Colonic mucosa (tissue), 4 donors: Measurements from ENCODE around the gene IL21R. TPM values are rescaled to one million over a fixed set of nuclear protein-coding genes. Genes with fewer than 3 reads are reported as not detected.

Experiments
- DNase-seq: peaks from one replicate; pipeline ENCODE4 v3.0.0-alpha.2; 2020
- H3K27ac ChIP-seq: fragments of 200-600 bp; one replicate; pipeline ENCODE4 v1.8.0; 2021
- H3K27me3 ChIP-seq: fragments of 200-600 bp; one replicate; pipeline ENCODE4 v1.8.0; 2021
- H3K36me3 ChIP-seq: fragments of 200-600 bp; one replicate; pipeline ENCODE4 v1.8.0; 2021
- H3K4me1 ChIP-seq: fragments of 200-600 bp; one replicate; pipeline ENCODE4 v1.8.0; 2021; ENCODE audit warnings: mild to moderate bottlenecking
- H3K4me3 ChIP-seq: fragments of 200-600 bp; one replicate; pipeline ENCODE4 v1.8.0; 2021
- H3K9ac ChIP-seq, 2 donors: one replicate each; pipeline ENCODE4 v1.7.0; 2013; ENCODE audit warnings: control low read depth in 2 of 2, low read depth in 2 of 2, low read length in 2 of 2
- H3K9me3 ChIP-seq: fragments of 200-600 bp; one replicate; pipeline ENCODE4 v1.8.0; 2021
- intact Hi-C: fragments of 100-400 bp; cut with DNase I; formaldehyde crosslinking; loops from one replicate; pipeline ENCODE4 v1.14.1; 2022
- total RNA-seq, 2 donors: library from RNA; stranded (reverse); fragmentation: NEBNext Ultra II Directional in 1 of 2; extraction: Animal tissue kit (Norgen Biotek cat#: 25700) in 1 of 2; gene quantifications; one replicate each; pipeline ENCODE4 v1.2.1, GENCODE V29; 2021
- TF ChIP-seq, protein P1 (sequence below): fragments of 200-600 bp; IDR thresholded peaks from one replicate; pipeline ENCODE4 v1.8.0; 2022; ENCODE audit warnings: antibody characterized with exemption, mild to moderate bottlenecking
- donor health status: healthy.
- donor health status: DM: no; HTN: no; CAD: no.
- donor health status: DM: no; HTN: no; CAD: no.

The IL21R gene
- total RNA-seq, 2 donors from 2014 or later, result 0.56 to 0.91 TPM

DNA sequence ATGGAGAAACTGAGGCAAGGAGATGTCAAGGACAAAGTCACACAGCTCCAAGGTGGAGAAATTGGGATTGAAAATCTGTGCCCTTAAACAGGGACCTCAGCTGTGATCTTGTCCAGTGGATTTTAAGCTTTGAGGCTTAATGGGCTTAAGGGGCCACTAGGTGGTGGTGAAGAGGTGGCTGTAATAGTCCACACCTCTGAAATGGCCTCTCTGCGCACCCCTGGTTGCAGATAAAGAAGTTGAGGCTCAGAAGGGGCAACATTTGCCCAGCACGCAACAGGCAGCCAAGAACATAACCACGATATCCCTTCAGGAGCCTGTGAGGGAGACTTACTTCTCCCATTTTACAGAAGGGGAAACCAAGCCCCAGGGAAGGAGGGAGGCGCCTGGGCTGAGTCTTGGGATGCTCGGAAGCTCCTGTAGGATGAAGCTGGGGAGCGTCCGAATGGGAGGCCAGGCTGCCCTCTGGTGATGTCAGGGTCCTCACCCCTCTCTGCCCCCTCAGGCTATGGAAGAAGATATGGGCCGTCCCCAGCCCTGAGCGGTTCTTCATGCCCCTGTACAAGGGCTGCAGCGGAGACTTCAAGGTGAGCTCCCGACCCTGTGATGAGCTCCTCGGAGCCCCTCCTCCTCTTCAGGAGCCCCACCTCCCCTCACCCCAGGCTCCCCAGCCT, 43.7 kb downstream of the IL21R start:
- H3K27ac ChIP-seq, result no peak overlapping the region
- intact Hi-C loops, result no loop called here
- no peaks in the 10 kb centered on the region for H3K9me3 ChIP-seq
- DNase-seq, result no peak
- no peaks in the 10 kb centered on the region for H3K27me3 ChIP-seq
- TF ChIP-seq, protein P1, sequence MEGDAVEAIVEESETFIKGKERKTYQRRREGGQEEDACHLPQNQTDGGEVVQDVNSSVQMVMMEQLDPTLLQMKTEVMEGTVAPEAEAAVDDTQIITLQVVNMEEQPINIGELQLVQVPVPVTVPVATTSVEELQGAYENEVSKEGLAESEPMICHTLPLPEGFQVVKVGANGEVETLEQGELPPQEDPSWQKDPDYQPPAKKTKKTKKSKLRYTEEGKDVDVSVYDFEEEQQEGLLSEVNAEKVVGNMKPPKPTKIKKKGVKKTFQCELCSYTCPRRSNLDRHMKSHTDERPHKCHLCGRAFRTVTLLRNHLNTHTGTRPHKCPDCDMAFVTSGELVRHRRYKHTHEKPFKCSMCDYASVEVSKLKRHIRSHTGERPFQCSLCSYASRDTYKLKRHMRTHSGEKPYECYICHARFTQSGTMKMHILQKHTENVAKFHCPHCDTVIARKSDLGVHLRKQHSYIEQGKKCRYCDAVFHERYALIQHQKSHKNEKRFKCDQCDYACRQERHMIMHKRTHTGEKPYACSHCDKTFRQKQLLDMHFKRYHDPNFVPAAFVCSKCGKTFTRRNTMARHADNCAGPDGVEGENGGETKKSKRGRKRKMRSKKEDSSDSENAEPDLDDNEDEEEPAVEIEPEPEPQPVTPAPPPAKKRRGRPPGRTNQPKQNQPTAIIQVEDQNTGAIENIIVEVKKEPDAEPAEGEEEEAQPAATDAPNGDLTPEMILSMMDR, result no peak
- no peaks in the 10 kb centered on the region for H3K4me1 ChIP-seq
- no peak overlapping the region for H3K9ac ChIP-seq
- no peak overlapping the region for H3K4me3 ChIP-seq
- no peaks in the 10 kb centered on the region for H3K36me3 ChIP-seq

DNA sequence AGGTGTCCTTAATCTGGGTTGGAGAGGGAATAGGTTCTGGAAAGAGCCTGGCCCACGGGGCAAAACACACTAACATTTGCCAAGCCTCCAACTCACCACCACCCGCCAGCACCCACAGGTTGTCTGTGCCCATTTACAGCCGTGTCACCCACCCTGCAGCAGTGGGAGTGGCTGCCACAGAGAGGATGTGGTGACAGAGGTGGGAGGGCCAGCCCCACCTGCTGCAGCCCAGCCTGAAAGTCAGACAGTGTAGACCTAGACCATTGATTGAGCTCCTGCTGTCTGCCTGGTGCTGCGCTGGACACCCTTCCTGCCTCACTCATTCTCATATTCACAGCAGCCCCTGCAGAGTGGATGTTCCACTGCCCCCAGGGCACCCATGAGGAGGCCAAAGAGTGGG, 44.7 kb downstream of the IL21R start:
- Histone ChIP-seq H3K27ac (no peak overlapping the region), H3K36me3 (no peaks in the 10 kb centered on the region), H3K9ac (no peak overlapping the region), H3K4me1 (no peaks in the 10 kb centered on the region), H3K27me3 (no peaks in the 10 kb centered on the region), H3K9me3 (no peaks in the 10 kb centered on the region), H3K4me3 (no peak overlapping the region)
- no peak for DNase-seq
- TF ChIP-seq, protein P1, result no peak
- intact Hi-C loops, result no loop called here

DNA sequence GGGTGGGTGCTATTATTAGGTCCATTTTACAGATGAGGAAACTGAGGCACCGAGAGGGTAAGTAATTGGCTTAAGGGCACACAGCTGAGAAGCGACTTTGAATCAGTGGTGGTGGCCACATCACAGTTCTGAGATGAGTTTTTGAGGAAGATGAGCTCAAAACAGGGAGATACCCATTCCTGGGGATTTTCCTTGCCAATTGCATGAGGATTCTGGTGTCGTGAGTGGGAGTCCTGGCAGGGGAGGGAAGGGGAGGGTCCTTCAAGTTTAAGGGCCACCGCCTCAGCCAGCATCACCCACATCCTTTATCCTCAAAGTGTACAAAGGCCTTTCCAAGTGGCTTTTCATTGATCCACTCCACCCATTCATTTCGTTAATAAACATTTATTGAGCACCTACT, 45.3 kb downstream of the IL21R start:
- Histone ChIP-seq H3K4me3 (no peak overlapping the region), H3K27ac (no peak overlapping the region), H3K4me1 (no peaks in the 10 kb centered on the region), H3K27me3 (no peaks in the 10 kb centered on the region), H3K9me3 (no peaks in the 10 kb centered on the region), H3K9ac (no peak overlapping the region), H3K36me3 (no peaks in the 10 kb centered on the region)
- DNase-seq, result no peak
- intact Hi-C loops, result no loop called here
- TF ChIP-seq, protein P1, result no peak

- H3K9ac ChIP-seq, result no peak overlapping the region
- H3K4me1 ChIP-seq, result no peaks in the 10 kb centered on the region
- H3K36me3 ChIP-seq, result no peaks in the 10 kb centered on the region
- intact Hi-C loops, result no loop called here
- H3K4me3 ChIP-seq, result no peak overlapping the region
- DNase-seq, result no peak
- H3K27ac ChIP-seq, result no peak overlapping the region
- H3K9me3 ChIP-seq, result no peaks in the 10 kb centered on the region
- TF ChIP-seq, protein P1, result no peak
- no peaks in the 10 kb centered on the region for H3K27me3 ChIP-seq
These were observed 46.8 kb downstream of the IL21R start for GRCh38 chr16:27448532-27449433.

- intact Hi-C loops, result loop anchor here (10.0 kb wide), 1 partner anchor 205 kb away; no protein-coding TSS in a partner anchor
- DNase-seq, result no peak
- Histone ChIP-seq H3K27me3 (no peaks in the 10 kb centered on the region), H3K9me3 (no peaks in the 10 kb centered on the region), H3K27ac (no peak overlapping the region), H3K4me3 (no peak overlapping the region), H3K9ac (no peak overlapping the region), H3K36me3 (no peaks in the 10 kb centered on the region), H3K4me1 (no peaks in the 10 kb centered on the region)
- TF ChIP-seq, protein P1, result no peak
These were observed 47.6 kb downstream of the IL21R start for GRCh38 chr16:27449434-27450195.
